Measurements from ENCODE around the gene LCP1.

- TF ChIP-seq, protein P1, sequence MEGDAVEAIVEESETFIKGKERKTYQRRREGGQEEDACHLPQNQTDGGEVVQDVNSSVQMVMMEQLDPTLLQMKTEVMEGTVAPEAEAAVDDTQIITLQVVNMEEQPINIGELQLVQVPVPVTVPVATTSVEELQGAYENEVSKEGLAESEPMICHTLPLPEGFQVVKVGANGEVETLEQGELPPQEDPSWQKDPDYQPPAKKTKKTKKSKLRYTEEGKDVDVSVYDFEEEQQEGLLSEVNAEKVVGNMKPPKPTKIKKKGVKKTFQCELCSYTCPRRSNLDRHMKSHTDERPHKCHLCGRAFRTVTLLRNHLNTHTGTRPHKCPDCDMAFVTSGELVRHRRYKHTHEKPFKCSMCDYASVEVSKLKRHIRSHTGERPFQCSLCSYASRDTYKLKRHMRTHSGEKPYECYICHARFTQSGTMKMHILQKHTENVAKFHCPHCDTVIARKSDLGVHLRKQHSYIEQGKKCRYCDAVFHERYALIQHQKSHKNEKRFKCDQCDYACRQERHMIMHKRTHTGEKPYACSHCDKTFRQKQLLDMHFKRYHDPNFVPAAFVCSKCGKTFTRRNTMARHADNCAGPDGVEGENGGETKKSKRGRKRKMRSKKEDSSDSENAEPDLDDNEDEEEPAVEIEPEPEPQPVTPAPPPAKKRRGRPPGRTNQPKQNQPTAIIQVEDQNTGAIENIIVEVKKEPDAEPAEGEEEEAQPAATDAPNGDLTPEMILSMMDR (IDR thresholded peaks at IDR 0.05; ENCODE audit: borderline replicate concordance, extremely low read depth, low read length, poor library complexity, severe bottlenecking), result no peak
- TF ChIP-seq EZH2 (IDR thresholded peaks at IDR 0.05; ENCODE audit: borderline replicate concordance, low read depth, low read length, severe bottlenecking), result no peak
Observed at GRCh38 chr13:46140044-46140443, 41.9 kb downstream of the LCP1 start.

All from DND-41 (cell line).